K562 treated with DMSO at 1 percent for 24 hours (cell line): Measurements from ENCODE around the gene SLC25A11. TPM values are rescaled to one million over a fixed set of nuclear protein-coding genes. Genes with fewer than 3 reads are reported as not detected.

Experiments used
- total RNA-seq: library from RNA; unstranded; fragments of 300-600 nt; gene quantifications from 2 replicates; pipeline ENCODE4 v1.2.3, GENCODE V29; 2022; ENCODE audit warnings: low read depth; ENCODE audit not compliant: insufficient read depth

The SLC25A11 gene, protein sequence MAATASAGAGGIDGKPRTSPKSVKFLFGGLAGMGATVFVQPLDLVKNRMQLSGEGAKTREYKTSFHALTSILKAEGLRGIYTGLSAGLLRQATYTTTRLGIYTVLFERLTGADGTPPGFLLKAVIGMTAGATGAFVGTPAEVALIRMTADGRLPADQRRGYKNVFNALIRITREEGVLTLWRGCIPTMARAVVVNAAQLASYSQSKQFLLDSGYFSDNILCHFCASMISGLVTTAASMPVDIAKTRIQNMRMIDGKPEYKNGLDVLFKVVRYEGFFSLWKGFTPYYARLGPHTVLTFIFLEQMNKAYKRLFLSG
- total RNA-seq: 84.5 and 100 TPM in 2 replicates

DNA sequence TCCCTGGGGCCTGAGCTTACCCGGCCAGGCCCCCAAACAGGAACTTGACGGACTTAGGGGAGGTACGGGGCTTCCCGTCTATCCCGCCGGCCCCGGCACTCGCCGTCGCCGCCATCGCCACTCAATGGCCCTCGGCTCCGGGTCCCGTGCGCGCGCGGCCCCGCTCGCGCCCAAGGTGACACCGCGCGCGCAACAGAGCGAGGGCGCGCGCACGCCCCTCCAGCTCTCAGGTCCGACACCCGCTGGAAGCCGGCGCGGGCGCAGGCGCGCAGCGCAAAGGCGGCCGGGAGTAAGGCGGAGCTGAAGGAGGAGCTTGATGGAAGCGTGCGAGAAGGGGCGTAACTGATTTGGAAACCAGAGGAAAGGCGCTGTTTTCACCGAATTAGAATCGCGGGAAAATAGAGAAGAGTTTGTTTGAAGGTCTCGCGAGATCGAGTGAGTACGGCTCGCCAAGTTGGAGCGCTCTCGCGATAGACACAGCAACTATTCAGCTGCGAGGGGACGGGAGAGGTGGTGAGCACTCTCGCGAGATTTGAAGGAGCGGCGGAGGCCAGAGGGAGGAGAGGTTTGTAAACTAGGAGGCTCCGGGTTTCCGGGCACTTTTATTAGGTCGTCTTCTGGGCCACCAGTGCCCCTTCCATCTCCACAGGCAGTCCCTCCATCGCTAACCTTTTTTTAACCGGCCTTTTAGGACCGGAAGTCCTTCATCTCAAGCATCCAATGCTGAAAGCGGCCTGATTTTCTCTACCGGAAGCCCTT lies at the start of gene SLC25A11, which contains the start of gene RNF167:
SLC25A11 (minus strand) TSS at position 251 of the 759 bp plus-strand sequence; CDS start at position 115, 136 bp downstream.
RNF167 (plus strand) TSS at position 473 of the 759 bp plus-strand sequence. CDS start 642 bp downstream, outside the sequence.

DNA sequence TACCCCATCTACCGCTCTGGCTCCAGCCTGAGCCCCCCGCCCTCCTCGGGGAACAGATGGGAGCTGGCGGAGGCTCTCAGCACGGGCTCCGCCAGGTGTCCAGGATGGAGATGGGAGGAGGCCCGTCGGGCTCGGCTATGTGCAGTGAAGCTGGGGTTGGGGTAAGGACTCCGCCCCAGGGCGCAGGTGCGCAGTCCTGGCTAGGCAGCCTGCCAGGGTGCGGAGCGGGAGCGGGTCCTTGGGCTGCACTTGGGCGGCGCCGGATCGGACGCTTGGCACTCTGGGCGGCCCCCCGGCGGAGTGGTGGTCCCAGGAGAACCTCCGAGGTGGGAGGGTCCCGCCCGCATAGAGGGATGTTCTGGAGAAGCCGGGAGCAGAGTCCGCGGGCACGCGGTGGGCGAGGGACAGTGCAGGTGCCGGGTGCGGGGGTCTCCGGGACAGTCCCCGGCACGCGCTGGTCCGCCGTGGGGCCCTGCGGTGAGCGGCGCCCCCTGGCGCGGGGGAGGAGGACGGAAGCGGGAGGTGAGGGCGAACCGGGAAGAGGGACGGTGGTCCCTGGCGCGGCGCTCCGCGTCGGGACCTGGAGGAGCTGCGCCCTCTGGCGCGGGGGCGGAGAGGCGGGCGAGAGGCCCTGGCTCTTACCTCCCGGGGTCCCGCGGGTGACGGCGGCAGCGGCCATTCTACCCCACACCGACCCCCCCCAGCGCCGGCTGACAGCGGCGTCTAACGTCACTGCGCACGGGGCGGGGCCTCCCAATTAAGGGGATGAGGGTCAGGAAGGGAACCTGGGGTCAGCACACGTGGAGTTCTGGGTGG lies 47.3 kb upstream of the SLC25A11 start, which contains the start of gene CAMTA2:
CAMTA2 (minus strand) TSS at position 725 of the 816 bp plus-strand sequence. CDS start 1,453 bp downstream, outside the sequence.

DNA sequence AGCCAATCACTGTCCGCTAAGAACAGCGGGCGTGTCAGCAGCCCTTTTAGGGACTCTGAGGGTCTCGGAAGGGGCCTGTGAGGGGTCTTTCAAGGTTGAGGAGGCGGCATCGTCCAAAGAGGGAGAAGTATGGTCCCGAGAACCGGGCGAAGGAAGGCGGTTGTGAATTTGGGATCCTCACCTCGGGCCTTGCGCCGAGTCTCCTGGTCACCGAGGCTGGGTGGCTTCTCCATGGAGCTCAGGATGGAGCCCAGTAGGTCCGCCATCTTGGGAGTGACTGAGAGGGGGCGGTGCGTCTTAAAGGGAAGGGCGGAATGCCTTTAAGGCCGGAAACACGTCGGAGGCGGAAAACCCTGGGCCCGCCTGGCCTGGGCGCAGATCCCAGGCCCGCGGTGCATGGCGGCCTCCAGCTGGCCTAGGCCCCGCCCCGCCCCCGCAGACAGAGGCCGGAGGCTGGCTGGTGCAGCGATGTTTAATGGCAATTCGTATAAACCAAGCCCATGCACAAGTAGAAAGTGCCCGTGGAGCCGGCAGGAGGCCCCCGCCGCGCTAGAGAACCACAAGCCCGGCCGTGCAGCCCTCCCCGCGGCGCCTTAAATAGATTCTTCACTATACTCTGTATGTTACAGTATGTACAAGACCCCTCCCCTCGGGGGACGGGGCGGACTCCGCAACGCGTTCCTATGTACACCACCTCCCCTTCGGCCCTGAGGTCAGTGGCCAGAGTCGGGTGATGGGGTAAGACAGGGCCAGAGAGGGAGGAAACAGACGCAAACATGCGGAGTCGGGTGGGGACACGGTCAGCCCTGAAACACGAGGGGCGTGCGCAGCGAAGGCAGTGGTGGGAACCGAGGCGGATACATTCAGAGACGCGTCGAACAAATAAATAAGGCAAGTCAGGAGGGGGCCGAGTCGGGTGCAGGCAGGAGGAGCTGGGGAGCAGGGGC lies 28.0 kb upstream of the SLC25A11 start, which contains the start of gene SPAG7:
SPAG7 (minus strand) TSS at position 279 of the 947 bp plus-strand sequence; CDS start at position 266, 13 bp downstream.

DNA sequence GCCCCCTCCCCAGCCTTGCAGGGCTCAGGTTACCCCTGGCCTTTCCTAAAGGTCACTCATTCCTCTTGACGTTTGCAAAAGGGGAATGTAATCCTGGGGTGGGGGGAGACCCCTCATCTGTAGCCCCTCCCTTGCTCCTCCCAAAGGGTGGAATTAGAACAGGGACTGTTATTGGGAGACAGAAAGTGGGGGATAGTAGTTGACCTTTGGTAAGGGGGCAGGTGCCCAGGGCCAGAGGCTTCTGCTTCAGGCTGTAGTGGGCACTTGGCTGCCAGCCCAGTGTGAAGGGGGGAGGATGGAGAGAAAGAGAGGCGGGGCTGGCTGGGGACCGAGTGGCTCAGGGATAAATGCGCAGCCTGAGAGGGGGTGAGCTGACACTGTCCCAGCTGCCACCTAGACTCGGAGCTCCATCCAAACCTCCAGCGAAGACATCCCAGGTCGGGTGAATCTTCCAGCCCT lies 10.9 kb upstream of the SLC25A11 start, which contains the start of gene ENO3:
ENO3 (plus strand) TSS at position 374 of the 459 bp plus-strand sequence. CDS start 711 bp downstream, outside the sequence.

DNA sequence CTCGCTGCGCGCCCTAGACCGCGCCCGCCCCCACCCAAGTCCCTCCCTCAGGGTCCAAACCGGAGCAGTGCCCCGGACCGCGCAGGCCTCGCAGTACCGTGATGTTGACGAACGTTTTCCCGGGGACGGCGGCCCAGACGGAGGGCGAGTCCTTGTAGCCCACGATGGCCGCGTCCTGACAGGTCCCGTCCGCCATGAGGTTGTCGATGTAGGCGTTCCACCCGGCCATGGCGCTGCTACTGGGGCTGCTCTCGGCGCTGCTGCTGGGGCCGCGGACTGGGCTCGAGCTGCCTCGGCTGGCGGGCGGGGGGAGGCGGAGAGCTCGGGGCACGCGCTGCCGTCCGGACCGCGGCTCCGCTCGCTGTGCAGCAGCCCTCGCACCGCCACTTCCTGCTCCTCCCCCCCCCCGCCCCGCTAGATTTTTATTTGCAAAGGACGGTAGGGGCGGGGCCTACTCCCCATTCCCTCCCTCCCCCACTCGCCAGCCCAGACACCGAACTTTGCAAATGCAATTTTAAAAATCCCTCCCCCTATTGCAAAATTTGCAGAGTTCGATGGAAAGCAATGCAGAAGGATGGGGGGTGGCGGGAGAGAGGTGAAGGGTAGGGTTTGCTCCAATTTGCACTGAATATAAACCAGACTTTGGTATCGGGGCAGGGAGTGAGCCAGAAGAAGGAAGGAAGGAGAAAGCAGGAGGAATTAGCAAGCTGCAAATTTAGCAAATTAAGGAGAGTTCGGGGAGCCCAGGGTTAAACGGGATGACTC lies 8.5 kb upstream of the SLC25A11 start, which contains the start of gene PFN1:
PFN1 (minus strand) TSS at position 365 of the 765 bp plus-strand sequence; CDS start at position 229, 136 bp downstream.

DNA sequence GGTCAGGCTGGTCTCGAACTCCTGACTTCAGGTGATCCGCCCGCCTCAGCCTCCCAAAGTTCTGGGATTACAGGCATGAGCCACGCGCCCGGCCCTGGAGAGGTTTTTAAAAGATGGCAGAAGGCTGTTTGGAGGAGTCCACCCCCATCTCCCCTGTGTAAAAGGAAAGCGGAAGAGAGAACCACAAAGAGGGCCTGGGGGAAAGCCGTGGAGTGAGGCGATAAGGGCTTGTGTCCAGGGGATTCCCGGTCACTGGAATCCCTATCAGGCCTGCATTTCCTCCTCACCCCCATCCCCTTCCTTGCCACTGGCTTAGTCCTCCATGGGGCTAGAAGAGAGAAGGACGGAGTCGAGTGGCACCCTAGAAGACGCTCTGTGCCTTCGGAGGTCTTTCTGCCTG lies 7.9 kb downstream of the SLC25A11 start, which contains the start of gene GP1BA:
GP1BA (plus strand) TSS at position 315 of the 400 bp plus-strand sequence. CDS start 328 bp downstream, outside the sequence.

DNA sequence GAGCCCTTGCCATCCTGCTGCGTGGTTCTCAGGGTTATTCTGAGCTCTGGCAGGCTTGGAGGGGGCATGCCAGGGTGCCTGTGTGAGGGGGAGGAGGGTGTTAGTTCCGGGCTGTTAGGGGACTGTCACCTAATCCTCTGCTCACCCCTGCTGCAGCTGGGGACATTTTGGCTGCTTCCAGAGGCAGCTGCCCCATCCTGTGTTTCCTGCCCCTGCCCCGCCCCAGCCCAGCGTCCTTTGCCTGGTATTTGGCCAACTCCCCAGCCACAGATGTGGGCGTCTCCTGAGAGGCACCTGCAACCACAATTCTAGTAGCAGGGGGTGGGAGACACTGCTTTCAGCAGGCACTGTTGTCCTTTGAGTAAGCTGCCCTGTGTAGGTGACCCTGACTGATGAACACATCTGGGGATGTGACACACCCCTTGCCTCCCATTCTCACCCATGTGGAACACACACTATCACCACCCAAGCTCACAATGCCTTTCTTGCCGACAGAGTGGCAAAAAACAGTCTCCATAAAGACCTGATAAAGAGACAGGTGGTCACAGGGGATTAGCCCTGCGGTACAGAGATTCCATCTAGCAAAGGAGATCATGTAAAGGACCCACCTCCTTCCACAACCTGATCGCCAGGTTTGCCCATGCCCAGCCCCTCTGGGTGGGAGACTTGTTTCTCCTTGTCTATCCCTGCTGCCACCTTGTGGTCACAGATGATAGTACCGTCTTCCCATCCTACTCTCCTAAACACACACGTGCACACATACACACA lies 36.6 kb downstream of the SLC25A11 start, which contains the start of gene CHRNE:
CHRNE (minus strand) TSS at position 48 of the 768 bp plus-strand sequence; CDS start at position 13, 35 bp downstream.

DNA sequence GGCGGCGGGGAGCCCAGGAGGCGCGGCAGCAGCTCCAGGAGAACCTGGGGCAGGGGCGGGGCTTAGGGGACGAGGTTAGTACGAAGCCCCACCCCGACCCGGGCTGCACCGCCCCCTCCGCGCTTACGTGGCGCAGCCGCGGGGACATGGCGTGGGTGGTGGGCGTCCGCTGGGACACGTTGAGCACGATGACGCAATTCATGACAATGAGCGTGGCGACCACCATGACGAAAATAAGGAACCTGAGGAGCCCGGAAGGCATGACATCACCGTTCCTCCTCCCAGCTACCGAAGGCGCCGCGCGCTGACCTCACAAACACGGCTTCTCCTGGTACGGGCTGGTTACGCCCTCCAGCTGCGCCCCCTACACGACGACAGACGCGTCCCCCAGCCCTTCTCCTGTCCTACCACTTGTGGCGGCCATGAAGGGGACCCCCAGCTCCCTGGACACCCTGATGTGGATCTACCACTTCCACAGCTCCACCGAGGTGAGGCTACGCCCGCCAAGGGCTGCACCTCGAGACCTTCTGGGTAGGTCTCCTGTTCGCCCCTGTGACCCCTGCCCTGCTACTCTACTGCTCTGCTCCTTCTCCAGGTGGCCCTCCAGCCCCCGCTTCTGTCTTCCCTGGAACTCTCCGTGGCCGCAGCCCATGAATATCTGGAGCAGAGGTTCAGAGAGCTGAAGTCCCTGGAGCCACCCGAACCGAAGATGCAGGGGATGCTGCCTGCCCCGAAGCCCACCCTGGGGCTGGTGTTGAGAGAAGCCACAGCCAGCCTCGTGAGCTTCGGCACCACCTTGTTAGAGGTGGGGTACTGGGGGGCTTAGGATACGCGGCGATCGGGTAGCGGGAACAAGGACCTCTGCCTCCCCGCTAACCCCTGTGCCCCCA lies 40.3 kb downstream of the SLC25A11 start, which contains the start of gene C17orf107:
C17orf107 (plus strand) TSS at position 196 of the 890 bp plus-strand sequence; CDS start at position 423, 227 bp downstream.

Other genes starting within 250 kb of the SLC25A11 start
- gene PELP1, start 235.9 kb downstream of the SLC25A11 start, total RNA-seq: 52.3 and 54.2 TPM in 2 replicates
- 26.7 and 34.6 TPM in 2 replicates for gene ARRB2, start 229.4 kb downstream of the SLC25A11 start, total RNA-seq
- 10.4 and 13.5 TPM in 2 replicates for gene MED11, start 208.6 kb downstream of the SLC25A11 start, total RNA-seq
- not detected in 2 replicates for gene ZMYND15, start 200.2 kb downstream of the SLC25A11 start, total RNA-seq
- 1.6 and 2.9 TPM in 2 replicates for gene CXCL16, start 200.1 kb downstream of the SLC25A11 start, total RNA-seq
- gene TM4SF5, start 168.2 kb downstream of the SLC25A11 start, total RNA-seq: not detected in 2 replicates
- 1.9 TPM in 1 of 2 replicates, not detected in the other for gene VMO1, start 153.7 kb downstream of the SLC25A11 start, total RNA-seq
- gene GLTPD2, start 151.1 kb downstream of the SLC25A11 start, total RNA-seq: 1.3 TPM in 1 of 2 replicates, not detected in the other
- 162 and 175 TPM in 2 replicates for gene PSMB6, start 143.9 kb downstream of the SLC25A11 start, total RNA-seq
- 8.9 and 9.0 TPM in 2 replicates for gene PLD2, start 132.9 kb downstream of the SLC25A11 start, total RNA-seq
- 30.9 and 35.6 TPM in 2 replicates for gene MINK1, start 106.7 kb downstream of the SLC25A11 start, total RNA-seq
- gene C17orf107, start 40.5 kb downstream of the SLC25A11 start, total RNA-seq: 0.17 and 0.43 TPM in 2 replicates
- 0.15 TPM in 1 of 2 replicates, not detected in the other for gene CHRNE, start 36.9 kb downstream of the SLC25A11 start, total RNA-seq
- gene GP1BA, start 7.8 kb downstream of the SLC25A11 start, total RNA-seq: 0.86 and 1.1 TPM in 2 replicates
- 46.4 and 53.2 TPM in 2 replicates for gene RNF167, start 222 bp upstream of the SLC25A11 start, total RNA-seq
- gene PFN1, start 8.5 kb upstream of the SLC25A11 start, total RNA-seq: 624 and 626 TPM in 2 replicates
- 9.5 and 10.7 TPM in 2 replicates for gene ENO3, start 11.1 kb upstream of the SLC25A11 start, total RNA-seq
- 41.3 and 42.4 TPM in 2 replicates for gene SPAG7, start 27.8 kb upstream of the SLC25A11 start, total RNA-seq
- gene CAMTA2, start 47.6 kb upstream of the SLC25A11 start, total RNA-seq: 23.3 and 26.0 TPM in 2 replicates
- 0.35 TPM in 1 of 2 replicates, not detected in the other for gene INCA1, start 57.5 kb upstream of the SLC25A11 start, total RNA-seq
- 15.5 and 16.9 TPM in 2 replicates for gene KIF1C, start 57.9 kb upstream of the SLC25A11 start, total RNA-seq
- not detected in 2 replicates for gene SLC52A1, start 95.4 kb upstream of the SLC25A11 start, total RNA-seq
- gene ZFP3, start 138.4 kb upstream of the SLC25A11 start, total RNA-seq: not detected in 2 replicates
- gene ZNF232, start 171.8 kb upstream of the SLC25A11 start, total RNA-seq: 3.7 and 7.2 TPM in 2 replicates
- gene USP6, start 176.0 kb upstream of the SLC25A11 start, total RNA-seq: not detected in 2 replicates